HG02840 (cell line): Measurements from ENCODE around the gene HESX1.

Experiments used
- ATAC-seq: cut with Tn5 transposase; IDR thresholded peaks from one replicate; pipeline ENCODE4 v1.9.1; 2021; ENCODE audit warnings: mild to moderate bottlenecking, moderate library complexity, moderate number of reproducible peaks; ENCODE audit not compliant: unreplicated experiment, low FRiP score

The HESX1 gene

GRCh38 chr3:57169108-57169507 is 30.7 kb downstream of the HESX1 start:
- ATAC-seq, result no peak

GRCh38 chr3:57168151-57168550 is 31.6 kb downstream of the HESX1 start:
- no peak for ATAC-seq

GRCh38 chr3:57166660-57167059 is 33.1 kb downstream of the HESX1 start:
- no peak for ATAC-seq

- no peak for ATAC-seq
Measured at GRCh38 chr3:57165641-57166040, 34.1 kb downstream of the HESX1 start.

- ATAC-seq, result no peak
Measured at GRCh38 chr3:57164657-57165573, 34.9 kb downstream of the HESX1 start, which contains the start of gene IL17RD. Gene IL17RD, minus strand, starts transcription at chr3:57165353. Its CDS starts 67 bp downstream, at chr3:57165286.

- no peak for ATAC-seq
Measured at GRCh38 chr3:57164217-57164656, 35.5 kb downstream of the HESX1 start.

- no peak for ATAC-seq
Measured at GRCh38 chr3:57163751-57164150, 36.0 kb downstream of the HESX1 start.

GRCh38 chr3:57161915-57162314 is 37.9 kb downstream of the HESX1 start:
- no peak for ATAC-seq

- ATAC-seq, result no peak
Measured at GRCh38 chr3:57160765-57161538, 38.8 kb downstream of the HESX1 start.

GRCh38 chr3:57160076-57160764 is 39.6 kb downstream of the HESX1 start:
- no peak for ATAC-seq

GRCh38 chr3:57158813-57159738 is 40.7 kb downstream of the HESX1 start:
- ATAC-seq, result no peak

GRCh38 chr3:57158325-57158724 is 41.5 kb downstream of the HESX1 start:
- ATAC-seq, result no peak

GRCh38 chr3:57157545-57157944 is 42.2 kb downstream of the HESX1 start:
- no peak for ATAC-seq

- ATAC-seq, result no peak
Measured at GRCh38 chr3:57155310-57155643, 44.5 kb downstream of the HESX1 start.

- ATAC-seq, result no peak
Measured at GRCh38 chr3:57154470-57155309, 45.1 kb downstream of the HESX1 start.

GRCh38 chr3:57152151-57153143 is 47.3 kb downstream of the HESX1 start:
- ATAC-seq, result no peak

- ATAC-seq, result no peak
Measured at GRCh38 chr3:57151749-57152148, 48.0 kb downstream of the HESX1 start.

GRCh38 chr3:57151021-57151449 is 48.7 kb downstream of the HESX1 start:
- no peak for ATAC-seq
